Activated CD4-positive, CD25-positive, alpha-beta regulatory T cell treated with anti-CD3 and anti-CD28 coated beads, Interleukin-2, amount 50 U/mL, for 16 hours (primary cell): ENCODE measurements around the gene MGA.

ENCODE experiments used
- DNase-seq: peaks from one replicate; pipeline ENCODE4 v3.0.0-alpha.2; 2020; ENCODE audit warnings: low read depth, low spot score

Gene MGA

DNA sequence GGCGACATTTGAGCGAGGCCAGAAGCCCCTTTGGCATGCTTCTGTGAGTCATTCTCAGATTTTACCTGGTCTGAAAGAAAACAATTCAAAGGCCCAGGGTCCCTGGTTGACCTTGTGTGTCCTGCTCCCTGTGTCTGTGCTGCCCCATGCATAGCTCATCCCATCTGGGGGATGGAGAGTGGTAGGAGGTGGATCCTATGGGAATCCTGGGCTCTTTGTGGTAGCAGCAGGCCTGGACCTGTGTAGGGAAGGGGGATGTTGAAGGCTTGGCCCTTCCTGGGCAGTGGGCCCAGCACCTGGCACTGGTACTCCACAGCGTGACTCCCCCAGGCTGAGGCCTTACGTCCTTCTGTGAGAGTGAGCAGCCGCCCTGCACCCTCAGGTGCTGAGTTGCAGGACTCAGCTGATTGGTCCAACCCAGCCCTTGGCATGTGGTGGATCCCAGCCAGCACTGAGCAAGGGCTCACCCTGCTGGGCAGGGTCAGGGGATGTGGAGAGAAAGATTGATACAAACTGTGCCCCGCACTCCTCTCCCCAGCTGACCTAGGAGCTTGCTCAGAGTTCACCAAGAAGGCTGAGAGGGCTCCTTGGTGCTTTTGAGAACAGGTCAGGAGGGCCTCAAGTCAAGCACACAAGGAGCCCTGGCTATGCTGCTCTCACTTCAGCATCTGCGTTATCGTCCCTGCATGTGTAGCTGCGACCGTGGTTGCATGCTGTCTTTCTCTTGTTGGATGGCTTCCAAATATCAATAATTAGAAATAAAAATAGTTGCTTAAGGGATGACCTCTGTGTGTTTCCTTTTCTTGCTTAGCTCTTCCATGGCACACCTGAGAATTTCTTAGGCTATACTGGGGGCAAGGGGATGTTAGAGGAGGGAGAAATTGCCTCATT lies 146.3 kb downstream of the MGA start:
- DNase-seq: no peak

DNA sequence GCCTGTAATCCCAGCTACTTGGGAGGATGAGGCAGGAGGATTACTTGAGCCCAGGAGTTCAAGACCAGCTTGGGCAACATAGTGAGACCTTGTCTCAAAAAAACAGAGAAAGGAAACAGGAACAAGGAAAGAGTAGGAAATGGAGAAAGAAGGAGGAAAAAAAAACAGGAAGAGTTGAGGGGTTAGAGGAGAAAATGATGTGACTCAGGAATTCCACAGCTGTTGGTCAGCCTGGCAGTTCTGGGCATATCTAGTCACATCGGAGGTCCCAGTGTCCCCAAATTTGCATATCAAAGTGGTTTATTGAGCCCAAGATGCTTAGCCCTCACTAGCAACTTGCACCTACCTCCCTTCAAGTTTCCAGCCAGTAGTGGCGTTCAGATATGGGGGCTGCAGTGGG lies 148.9 kb downstream of the MGA start:
- no peak for DNase-seq

DNA sequence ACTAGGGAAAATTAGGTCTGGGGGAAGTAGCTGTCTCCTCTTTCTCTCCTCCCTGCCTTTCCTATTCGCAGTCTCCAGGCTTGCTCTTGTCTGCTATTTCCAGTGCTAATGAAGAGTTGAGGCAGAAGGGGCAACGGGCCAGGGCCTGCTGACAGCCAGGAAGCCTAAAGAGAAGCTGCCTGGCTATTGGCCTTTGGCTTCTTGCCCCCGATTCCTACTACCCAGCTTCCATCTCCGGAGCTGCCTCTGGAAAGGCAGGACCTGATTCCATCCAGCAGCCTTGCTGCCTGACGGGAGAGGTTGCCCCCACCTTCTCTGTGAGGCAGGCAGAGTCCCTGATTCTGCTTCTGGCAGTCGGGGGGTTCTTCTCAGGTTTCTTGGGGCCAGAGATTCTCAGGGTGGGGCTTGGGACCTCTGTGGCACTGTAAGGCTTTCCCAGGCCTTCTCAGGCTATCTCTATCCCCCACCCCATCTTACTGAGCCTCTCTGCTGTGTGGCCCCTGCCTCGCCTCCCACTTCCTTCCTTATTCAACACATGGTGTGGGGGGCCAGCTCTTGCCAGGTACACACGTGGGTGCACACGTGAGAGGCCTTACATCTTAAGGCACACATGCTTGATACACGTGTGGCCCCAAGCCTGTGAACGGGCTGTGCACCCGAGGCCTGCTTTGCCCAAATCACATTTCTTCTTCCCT lies 149.5 kb downstream of the MGA start:
- DNase-seq: no peak

DNA sequence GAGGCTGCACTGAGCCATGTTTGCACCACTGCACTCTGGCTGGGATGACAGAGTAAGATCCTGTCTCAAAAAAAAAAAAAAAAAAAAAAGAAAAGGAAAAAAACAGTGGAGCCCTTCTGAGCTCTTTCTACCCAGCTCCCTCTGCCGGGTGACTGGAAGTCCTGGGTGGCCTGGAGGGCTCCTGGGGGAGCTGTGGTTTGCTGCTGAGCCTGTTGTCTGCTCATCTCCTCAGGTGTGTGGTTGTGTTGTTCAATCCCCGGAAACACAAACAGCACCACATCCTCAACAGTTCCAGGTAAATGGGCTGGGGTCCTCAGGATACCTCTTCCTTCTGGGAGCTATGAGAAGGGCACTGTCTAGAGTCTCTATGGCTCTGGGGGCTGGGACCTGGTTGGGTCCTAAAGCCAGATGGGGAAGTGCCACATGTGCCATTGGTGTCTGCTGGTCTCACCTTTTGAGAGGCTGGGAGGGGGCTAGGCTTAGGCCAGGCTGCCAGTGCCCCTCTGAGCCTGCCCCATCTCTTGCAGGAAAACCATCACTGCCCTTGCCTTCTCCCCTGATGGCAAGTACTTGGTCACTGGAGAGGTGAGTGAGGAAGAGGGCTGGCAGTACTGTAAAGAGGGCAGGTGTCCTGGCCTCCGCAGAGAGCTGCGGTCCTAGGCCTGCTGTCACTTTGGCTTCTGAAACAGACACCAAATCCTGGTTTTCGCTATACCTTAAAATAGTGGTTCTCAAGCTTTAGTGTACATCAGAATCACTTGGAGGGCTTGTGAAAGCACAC lies 150.6 kb downstream of the MGA start:
- no peak for DNase-seq

DNA sequence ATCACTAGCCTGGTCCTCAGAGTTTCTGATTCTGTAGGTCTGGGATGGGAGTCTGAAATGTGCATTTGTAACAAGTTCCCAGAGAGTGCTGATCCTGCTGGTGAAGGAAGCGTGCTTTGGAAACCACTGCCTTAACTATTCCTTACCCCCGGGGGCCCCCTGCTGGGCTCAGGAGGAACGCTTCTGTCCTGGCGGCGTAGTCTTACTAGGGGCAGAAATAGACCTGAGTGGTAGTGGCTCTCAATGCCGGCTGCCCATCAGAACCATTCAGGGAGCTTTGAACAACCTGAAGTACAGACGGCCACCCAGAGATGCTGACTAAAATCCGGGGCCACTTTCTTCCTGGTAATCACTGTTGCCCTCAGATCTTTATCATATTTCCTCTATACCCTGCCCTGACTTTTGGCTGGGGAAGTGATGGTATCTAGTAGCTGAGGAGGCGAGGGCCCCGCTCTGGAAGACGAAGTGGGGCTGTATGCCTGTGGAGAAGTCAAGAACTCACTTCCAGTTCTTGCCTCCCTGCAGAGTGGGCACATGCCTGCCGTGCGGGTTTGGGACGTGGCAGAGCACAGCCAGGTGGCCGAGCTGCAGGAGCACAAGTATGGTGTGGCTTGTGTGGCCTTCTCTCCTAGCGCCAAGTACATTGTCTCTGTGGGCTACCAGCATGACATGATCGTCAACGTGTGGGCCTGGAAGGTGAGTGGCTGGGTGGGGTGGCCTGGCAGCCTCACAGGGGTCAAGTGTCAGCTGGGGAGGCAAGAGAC lies 151.4 kb downstream of the MGA start:
- peak; percentile 42 for DNase-seq

DNA sequence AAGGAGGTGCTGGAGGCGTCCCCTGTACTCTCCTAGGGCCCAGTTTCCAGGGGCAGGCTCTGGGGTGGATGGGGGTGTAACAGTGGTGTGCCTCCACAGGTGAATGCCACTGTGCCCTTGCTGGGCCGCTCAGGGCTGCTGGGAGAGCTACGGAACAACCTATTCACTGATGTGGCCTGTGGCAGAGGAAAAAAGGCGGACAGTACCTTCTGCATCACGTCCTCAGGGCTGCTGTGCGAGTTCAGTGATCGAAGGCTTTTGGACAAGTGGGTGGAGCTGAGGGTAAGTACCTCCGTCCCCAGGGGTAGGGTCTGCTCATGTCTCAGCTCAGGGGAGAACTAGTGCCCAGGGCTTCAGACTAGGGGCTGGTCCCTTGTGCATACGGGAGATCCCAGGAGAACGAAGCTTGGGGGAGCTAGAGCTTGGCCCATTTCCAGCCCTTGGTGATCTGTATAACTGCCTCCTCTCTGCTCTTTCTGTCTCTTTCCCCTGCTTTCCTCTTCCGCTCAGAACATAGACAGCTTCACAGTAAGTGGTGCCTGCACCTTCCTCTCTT lies 152.7 kb downstream of the MGA start:
- DNase-seq: no peak

DNA sequence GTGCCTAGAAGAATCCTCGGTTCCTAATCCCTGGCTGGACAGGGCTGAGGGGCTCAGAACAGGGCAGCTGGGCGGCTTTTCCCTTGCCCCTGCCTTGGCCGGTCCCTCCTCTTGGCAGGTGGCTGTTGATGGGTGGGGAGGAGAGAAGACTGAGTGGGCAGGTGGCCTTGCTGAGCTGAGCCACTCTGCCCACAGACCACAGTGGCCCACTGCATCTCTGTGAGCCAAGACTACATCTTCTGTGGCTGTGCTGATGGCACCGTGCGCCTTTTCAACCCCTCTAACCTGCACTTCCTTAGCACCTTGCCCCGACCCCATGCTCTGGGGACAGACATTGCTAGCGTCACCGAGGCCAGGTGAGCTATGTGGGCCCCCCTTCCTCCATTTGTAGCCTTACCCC lies 153.2 kb downstream of the MGA start:
- no peak for DNase-seq

DNA sequence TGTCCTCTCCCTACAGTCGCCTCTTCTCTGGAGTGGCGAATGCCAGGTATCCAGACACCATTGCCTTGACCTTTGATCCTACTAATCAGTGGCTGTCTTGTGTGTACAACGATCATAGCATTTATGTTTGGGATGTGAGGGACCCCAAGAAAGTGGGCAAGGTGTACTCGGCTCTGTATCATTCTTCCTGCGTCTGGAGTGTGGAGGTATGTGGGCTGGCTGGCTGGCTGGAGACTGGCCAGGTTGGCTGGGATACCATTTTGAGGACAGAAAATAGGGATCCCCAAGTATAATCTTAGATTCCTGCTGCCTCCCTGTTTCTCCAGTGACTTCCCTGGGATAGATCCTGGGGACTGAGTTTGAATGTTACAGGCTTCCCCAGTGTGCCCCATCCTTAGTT lies 154.3 kb downstream of the MGA start:
- no peak for DNase-seq

DNA sequence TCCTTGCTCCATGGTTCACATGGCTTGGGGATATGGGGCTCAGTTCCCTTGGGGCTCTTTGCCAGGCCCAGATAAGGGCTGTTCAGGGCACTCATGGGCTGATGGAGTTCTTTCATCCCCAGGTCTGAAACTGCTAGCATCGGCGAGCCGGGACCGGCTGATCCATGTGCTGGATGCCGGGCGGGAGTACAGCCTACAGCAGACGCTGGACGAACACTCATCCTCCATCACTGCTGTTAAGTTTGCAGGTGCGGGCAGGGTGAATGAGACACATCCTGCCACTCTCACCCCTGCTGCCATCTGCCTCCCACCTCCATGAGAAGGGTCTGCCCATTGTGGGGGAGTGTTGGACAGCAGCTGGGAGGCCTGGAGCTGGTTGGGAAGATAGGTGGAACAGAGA lies 156.6 kb downstream of the MGA start:
- DNase-seq: no peak

DNA sequence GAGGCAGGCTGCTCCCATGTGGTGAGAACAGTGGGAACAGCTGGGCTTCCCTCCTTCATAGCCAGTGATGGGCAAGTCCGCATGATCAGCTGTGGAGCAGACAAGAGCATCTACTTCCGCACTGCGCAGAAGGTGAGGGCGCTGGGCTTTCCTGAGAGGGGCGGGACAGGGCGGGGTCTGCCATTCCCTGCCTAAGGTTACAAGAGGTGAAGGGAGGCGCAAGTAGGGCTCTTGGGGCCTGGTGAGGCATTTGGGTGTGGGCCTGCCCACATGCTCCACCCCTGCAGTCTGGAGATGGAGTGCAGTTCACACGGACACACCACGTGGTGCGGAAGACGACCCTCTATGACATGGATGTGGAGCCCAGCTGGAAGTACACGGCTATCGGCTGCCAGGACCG lies 157.1 kb downstream of the MGA start:
- DNase-seq: no peak

DNA sequence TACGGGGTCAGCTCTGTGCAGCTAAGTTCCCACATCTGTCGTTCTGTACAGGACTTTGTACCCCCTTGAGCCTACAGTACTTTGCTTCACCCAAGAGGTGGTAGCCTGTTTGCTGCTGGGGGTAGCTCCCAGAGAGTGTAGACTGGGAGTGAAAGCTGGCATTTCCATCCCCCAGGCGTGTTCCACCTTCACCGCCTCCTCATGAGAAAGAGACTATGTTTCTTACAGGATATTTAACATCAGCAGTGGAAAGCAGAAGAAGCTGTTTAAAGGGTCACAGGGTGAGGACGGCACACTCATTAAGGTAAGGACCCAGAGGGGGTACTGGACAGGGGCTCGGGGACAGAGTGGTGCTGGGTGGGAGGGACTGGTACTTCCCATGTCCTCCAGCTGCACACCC lies 157.6 kb downstream of the MGA start:
- no peak for DNase-seq

DNA sequence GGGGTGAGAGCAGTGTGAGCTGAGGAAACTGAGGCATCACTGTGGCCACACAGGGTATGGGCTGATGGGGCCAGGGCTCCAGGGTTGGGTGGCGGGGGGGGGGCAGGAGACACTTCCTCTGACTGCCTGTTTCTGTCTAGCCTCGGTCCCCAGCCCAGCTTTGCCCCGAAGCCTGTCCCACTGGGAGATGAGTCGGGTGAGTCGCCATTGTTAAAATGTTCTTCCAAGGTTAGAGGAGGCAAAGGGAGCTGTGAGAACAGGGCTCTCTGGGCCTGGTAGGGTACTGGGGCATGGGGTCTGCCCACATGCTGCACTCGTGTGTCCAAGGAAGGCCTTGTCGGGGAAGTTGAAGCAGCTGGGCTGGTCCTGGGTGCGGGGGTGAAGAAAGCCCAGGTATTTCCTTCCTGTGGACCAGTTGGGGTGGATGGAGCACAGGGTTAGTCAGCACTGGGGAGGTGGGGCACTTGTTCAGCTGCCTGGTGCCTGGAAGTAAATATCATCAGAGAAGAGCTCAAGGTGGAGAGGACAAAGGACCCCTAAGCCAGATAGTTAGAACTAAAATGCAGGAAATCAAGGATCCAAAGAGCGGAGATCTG lies 159.3 kb downstream of the MGA start:
- no peak for DNase-seq

DNA sequence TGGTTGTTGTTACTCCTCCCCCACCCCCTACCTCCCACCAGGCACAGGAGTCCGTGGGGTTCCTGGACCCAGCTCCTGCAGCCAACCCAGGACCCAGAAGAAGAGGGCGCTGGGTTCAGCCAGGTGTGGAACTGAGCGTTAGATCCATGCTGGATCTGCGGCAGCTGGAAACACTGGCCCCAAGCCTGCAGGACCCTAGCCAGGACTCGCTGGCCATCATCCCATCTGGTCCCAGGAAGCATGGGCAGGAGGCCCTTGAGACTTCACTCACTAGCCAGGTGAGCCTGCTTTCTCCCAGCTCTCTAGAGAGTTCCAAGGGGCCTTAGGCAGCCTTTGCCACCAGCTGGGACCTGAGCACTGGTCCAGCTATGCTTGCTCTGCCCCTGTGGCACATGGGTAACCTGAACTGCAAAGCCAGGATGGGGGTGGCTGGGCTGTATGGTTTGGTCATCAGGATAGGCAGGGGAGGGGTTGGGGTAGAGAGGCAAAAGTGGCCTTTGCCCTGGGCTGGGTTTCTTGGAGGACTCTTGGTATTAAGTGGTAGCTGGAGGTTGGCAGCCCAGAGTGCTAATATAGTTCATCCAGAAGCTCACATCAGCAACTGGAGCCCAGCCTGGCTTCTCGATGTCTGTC lies 160.7 kb downstream of the MGA start:
- DNase-seq: no peak

DNA sequence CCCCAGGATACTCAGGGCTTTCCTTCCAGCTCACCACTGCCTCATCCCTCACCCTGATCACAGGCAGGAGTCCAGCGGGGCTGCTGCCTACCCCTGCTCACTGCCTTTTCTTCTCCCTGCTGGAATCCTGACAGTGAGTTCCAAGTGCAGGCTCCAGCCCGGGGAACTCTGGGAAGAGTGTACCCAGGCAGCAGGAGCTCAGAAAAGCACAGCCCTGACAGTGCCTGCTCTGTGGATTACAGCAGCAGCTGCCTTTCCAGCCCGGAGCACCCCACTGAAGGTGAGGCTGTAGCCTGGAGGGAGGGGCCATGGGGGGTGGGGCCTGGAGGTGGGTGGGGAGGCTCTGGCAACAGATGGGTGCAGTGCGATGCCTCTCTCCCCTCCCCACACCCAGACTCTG lies 161.6 kb downstream of the MGA start:
- no peak for DNase-seq

DNA sequence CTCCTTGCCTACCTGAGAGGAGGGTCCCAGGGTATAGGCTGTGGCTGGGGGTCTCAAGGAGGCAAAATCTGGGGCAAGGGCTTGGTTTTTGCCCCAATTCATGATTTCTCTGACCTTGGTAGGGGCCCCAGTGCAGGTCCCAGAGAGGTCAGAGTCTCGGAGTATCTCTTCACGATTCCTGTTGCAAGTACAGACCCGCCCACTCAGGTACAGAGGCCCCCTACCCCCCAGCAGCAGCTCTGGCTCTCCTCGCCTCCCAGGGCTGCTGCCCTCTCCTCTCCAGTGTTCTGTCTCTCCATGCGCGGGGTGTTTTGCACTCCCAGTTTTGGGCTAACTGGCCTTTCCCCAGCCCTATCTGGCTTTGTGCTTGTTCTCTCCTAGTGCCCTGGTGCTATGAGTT lies 162.3 kb downstream of the MGA start:
- DNase-seq: no peak
